ENCODE data around the gene PML. TPM values are rescaled to one million over a fixed set of nuclear protein-coding genes. Genes with fewer than 3 reads are reported as not detected.

PML gene
- polyA plus RNA-seq, 1 donor (not counting 4 experiments of a cell fraction or from before 2014, with no cell fraction given), result 20.5 TPM

GRCh38 chr15:73948982-73949381 is 45.5 kb upstream of the PML start:
- Histone ChIP-seq H3K27me3 (ENCODE audit: control insufficient read depth, extremely low read depth, insufficient read depth, low read length) (no peaks in the 10 kb centered on the region), H3K79me2 (ENCODE audit: control insufficient read depth, insufficient read depth, low read length) (no peaks in the 10 kb centered on the region), H3K4me2 (ENCODE audit: control insufficient read depth, extremely low read depth, insufficient read depth, low read depth, low read length) (no peak overlapping the region), H3K4me1 (ENCODE audit: control insufficient read depth, extremely low read depth, insufficient read depth, low read length) (no peaks in the 10 kb centered on the region), H3K9ac (ENCODE audit: control insufficient read depth, extremely low read depth, insufficient read depth, low read length) (no peak overlapping the region), H3K36me3 (ENCODE audit: control insufficient read depth in 2 of 2, extremely low read depth in 1 of 2, insufficient read depth in 2 of 2, low read length in 2 of 2) (peaks cover 0 to 3% of the 10 kb centered on the region in 2 experiments), H4K20me1 (ENCODE audit: control insufficient read depth, extremely low read depth, insufficient read depth, low read length) (no peaks in the 10 kb centered on the region), H3K4me3 (ENCODE audit: control insufficient read depth in 2 of 3, extremely low read depth in 1 of 3, insufficient read depth in 2 of 3, low read depth in 1 of 3, low read length in 3 of 3) (no peak overlapping the region), H3K27ac (ENCODE audit: control insufficient read depth, insufficient read depth, low read length) (no peak overlapping the region), H3K9me3 (ENCODE audit: control insufficient read depth, low read depth, low read length) (no peaks in the 10 kb centered on the region), H2AFZ (ENCODE audit: control insufficient read depth, low read length) (no peak overlapping the region), H3K9me1 (ENCODE audit: control insufficient read depth, extremely low read depth, insufficient read depth, low read length) (no peaks in the 10 kb centered on the region)
- DNase-seq (ENCODE audit: low read depth, low spot score), result no peak
- TF ChIP-seq EZH2 (IDR thresholded peaks at IDR 0.05; ENCODE audit: low read length), result no peak
- TF ChIP-seq CTCF (optimal IDR thresholded peaks at IDR 0.05 in 1 of 3, IDR thresholded peaks at IDR 0.05 in 1 of 3, conservative IDR thresholded peaks at IDR 0.05 in 1 of 3; ENCODE audit: extremely low read depth in 1 of 3, insufficient read depth in 2 of 3, low read length in 3 of 3), result no peak
- dilution Hi-C loops (cut with MboI; ENCODE audit: extremely low pct_ligation_motif_present, low sequenced_read_pairs), result no loop called here
- no peak for FAIRE-seq

- DNase-seq (ENCODE audit: low read depth, low spot score), result no peak
- no peaks in the 10 kb centered on the region for H3K27me3 ChIP-seq (ENCODE audit: control insufficient read depth, extremely low read depth, insufficient read depth, low read length)
- no peak overlapping the region for H3K27ac ChIP-seq (ENCODE audit: control insufficient read depth, insufficient read depth, low read length)
- no peak overlapping the region for H3K9ac ChIP-seq (ENCODE audit: control insufficient read depth, extremely low read depth, insufficient read depth, low read length)
- TF ChIP-seq CTCF (optimal IDR thresholded peaks at IDR 0.05 in 1 of 3, IDR thresholded peaks at IDR 0.05 in 1 of 3, conservative IDR thresholded peaks at IDR 0.05 in 1 of 3; ENCODE audit: extremely low read depth in 1 of 3, insufficient read depth in 2 of 3, low read length in 3 of 3), result no peak
- no peak for TF ChIP-seq EZH2 (IDR thresholded peaks at IDR 0.05; ENCODE audit: low read length)
- dilution Hi-C loops (cut with MboI; ENCODE audit: extremely low pct_ligation_motif_present, low sequenced_read_pairs), result no loop called here
- H4K20me1 ChIP-seq (ENCODE audit: control insufficient read depth, extremely low read depth, insufficient read depth, low read length), result no peaks in the 10 kb centered on the region
- no peak for FAIRE-seq
- H3K36me3 ChIP-seq (ENCODE audit: control insufficient read depth in 2 of 2, extremely low read depth in 1 of 2, insufficient read depth in 2 of 2, low read length in 2 of 2), result peaks cover 0 to 3% of the 10 kb centered on the region in 2 experiments
- no peaks in the 10 kb centered on the region for H3K4me1 ChIP-seq (ENCODE audit: control insufficient read depth, extremely low read depth, insufficient read depth, low read length)
- H2AFZ ChIP-seq (ENCODE audit: control insufficient read depth, low read length), result no peak overlapping the region
- no peak overlapping the region for H3K4me3 ChIP-seq (ENCODE audit: control insufficient read depth in 2 of 3, extremely low read depth in 1 of 3, insufficient read depth in 2 of 3, low read depth in 1 of 3, low read length in 3 of 3)
- no peak overlapping the region for H3K4me2 ChIP-seq (ENCODE audit: control insufficient read depth, extremely low read depth, insufficient read depth, low read depth, low read length)
- H3K9me1 ChIP-seq (ENCODE audit: control insufficient read depth, extremely low read depth, insufficient read depth, low read length), result no peaks in the 10 kb centered on the region
- H3K9me3 ChIP-seq (ENCODE audit: control insufficient read depth, low read depth, low read length), result no peaks in the 10 kb centered on the region
- H3K79me2 ChIP-seq (ENCODE audit: control insufficient read depth, insufficient read depth, low read length), result no peaks in the 10 kb centered on the region
Observed at GRCh38 chr15:73949496-73949895, 45.0 kb upstream of the PML start.

All from keratinocyte (primary cell).